ENCODE measurements around the gene ATXN2L.

Gene ATXN2L

GRCh38 chr16:28882551-28883160, 59.9 kb downstream of the ATXN2L start:
- FAIRE-seq, result no peak
- DNase-seq (ENCODE audit: extremely low spot score, insufficient read length, low read depth), result no peak

DNA sequence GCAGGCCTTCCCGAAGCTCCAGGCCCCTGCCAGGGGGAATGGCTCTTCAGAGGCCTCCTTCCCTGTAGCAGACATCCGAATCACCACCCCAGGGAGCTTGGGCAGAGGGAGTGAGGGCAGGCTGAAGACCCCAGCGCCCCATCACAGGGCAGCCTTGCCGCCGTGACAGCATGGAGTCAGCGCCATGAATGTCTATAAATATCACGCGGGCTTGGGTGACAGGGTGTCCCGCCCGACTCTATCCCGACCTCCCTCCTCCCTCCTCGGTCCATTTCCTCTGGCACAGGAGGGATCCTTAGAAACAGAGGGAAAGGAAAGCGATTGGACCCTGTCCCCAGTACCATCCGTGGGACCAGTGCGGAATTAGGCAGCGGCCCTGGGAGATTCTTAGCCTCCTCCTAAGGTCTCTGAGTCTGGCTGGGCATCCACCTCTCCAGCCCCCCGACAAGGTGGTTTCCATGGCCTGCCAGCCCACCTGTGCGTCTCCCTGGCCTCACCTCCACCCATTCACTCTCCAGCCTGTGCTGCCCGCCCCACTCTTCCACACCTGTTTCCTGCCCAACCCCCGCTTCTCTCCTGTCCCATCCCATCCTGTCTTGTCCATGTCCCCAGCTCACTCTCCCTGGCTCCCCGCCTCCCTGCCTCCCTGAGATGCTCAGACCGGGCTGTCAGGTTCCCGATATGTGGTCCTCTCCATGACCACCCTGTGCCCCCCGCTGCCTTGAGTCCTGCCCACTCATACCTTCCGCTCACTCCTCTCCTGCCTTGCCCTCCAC, 60.6 kb downstream of the ATXN2L start:
- FAIRE-seq (no peak), DNase-seq (ENCODE audit: extremely low spot score, insufficient read length, low read depth) (no peak)

GRCh38 chr16:28884045-28884444, 61.2 kb downstream of the ATXN2L start:
- no peak for FAIRE-seq
- DNase-seq (ENCODE audit: extremely low spot score, insufficient read length, low read depth), result no peak

All from GM18507 (cell line).